ENCODE data around the gene CALML3.

- no peak for TF ChIP-seq GATA2 (IDR thresholded peaks at IDR 0.05; ENCODE audit: low read depth, low read length)
- no peak for TF ChIP-seq GATA3 (IDR thresholded peaks at IDR 0.05; ENCODE audit: low read depth, low read length)
These were observed 32.4 kb upstream of the CALML3 start for GRCh38 chr10:5492322-5492855.

Measured in SH-SY5Y (cell line).